ENCODE data around the gene CAMKK2.
"Not testable (repeated sequence)": the region's sequence is repeated elsewhere in the genome, so short reads cannot be mapped to it uniquely, and the experiment has no call there.

The CAMKK2 gene

GRCh38 chr12:121202407-121203355 is 93.8 kb downstream of the CAMKK2 start:
- H3K27ac ChIP-seq = no peak overlapping the region
- no peak overlapping the region for H3K4me3 ChIP-seq (ENCODE audit: low read depth, low read length)
- no peak for TF ChIP-seq CTCF (IDR thresholded peaks at IDR 0.05; ENCODE audit: low read depth, low read length, missing control alignments)
- H3K27me3 ChIP-seq (replicated peaks) = no peaks in the 10 kb centered on the region
- in situ Hi-C loops (cut with HindIII; ENCODE audit: low pct_ligation_motif_present, low sequenced_read_pairs) = no loop called here
- no peaks in the 10 kb centered on the region for H3K36me3 ChIP-seq (replicated peaks)
- no peak for DNase-seq

GRCh38 chr12:121201140-121201539 is 95.4 kb downstream of the CAMKK2 start:
- in situ Hi-C loops (cut with HindIII; ENCODE audit: low pct_ligation_motif_present, low sequenced_read_pairs); H3K4me3 ChIP-seq (ENCODE audit: low read depth, low read length); DNase-seq; H3K36me3 ChIP-seq (replicated peaks); H3K27ac ChIP-seq; H3K27me3 ChIP-seq (replicated peaks): not testable (repeated sequence)

GRCh38 chr12:121198949-121199348 is 97.6 kb downstream of the CAMKK2 start:
- no peak for TF ChIP-seq CTCF (IDR thresholded peaks at IDR 0.05; ENCODE audit: low read depth, low read length, missing control alignments)
- H3K27ac ChIP-seq = no peak overlapping the region
- H3K36me3 ChIP-seq (replicated peaks) = no peaks in the 10 kb centered on the region
- in situ Hi-C loops (cut with HindIII; ENCODE audit: low pct_ligation_motif_present, low sequenced_read_pairs) = no loop called here
- H3K4me3 ChIP-seq (ENCODE audit: low read depth, low read length) = no peak overlapping the region
- no peaks in the 10 kb centered on the region for H3K27me3 ChIP-seq (replicated peaks)
- DNase-seq = no peak

- H3K4me3 ChIP-seq (ENCODE audit: low read depth, low read length) = no peak overlapping the region
- H3K27ac ChIP-seq = no peak overlapping the region
- H3K36me3 ChIP-seq (replicated peaks) = no peaks in the 10 kb centered on the region
- in situ Hi-C loops (cut with HindIII; ENCODE audit: low pct_ligation_motif_present, low sequenced_read_pairs) = no loop called here
- TF ChIP-seq CTCF (IDR thresholded peaks at IDR 0.05; ENCODE audit: low read depth, low read length, missing control alignments) = no peak
- DNase-seq = no peak
- H3K27me3 ChIP-seq (replicated peaks) = no peaks in the 10 kb centered on the region
Observed at GRCh38 chr12:121196902-121197301, 99.6 kb downstream of the CAMKK2 start.

GRCh38 chr12:121191151-121191550 is 105.4 kb downstream of the CAMKK2 start:
- no peak for TF ChIP-seq CTCF (IDR thresholded peaks at IDR 0.05; ENCODE audit: low read depth, low read length, missing control alignments)
- H3K27me3 ChIP-seq (replicated peaks) = no peaks in the 10 kb centered on the region
- H3K36me3 ChIP-seq (replicated peaks) = no peaks in the 10 kb centered on the region
- DNase-seq = no peak
- peak overlapping the region; percentile 74 for H3K27ac ChIP-seq
- in situ Hi-C loops (cut with HindIII; ENCODE audit: low pct_ligation_motif_present, low sequenced_read_pairs) = no loop called here
- no peak overlapping the region for H3K4me3 ChIP-seq (ENCODE audit: low read depth, low read length)

GRCh38 chr12:121190523-121191031 is 105.9 kb downstream of the CAMKK2 start:
- no peaks in the 10 kb centered on the region for H3K27me3 ChIP-seq (replicated peaks)
- no peaks in the 10 kb centered on the region for H3K36me3 ChIP-seq (replicated peaks)
- DNase-seq = peak; percentile 97
- no peak for TF ChIP-seq CTCF (IDR thresholded peaks at IDR 0.05; ENCODE audit: low read depth, low read length, missing control alignments)
- in situ Hi-C loops (cut with HindIII; ENCODE audit: low pct_ligation_motif_present, low sequenced_read_pairs) = no loop called here
- H3K27ac ChIP-seq = peak overlapping the region; percentile 74
- no peak overlapping the region for H3K4me3 ChIP-seq (ENCODE audit: low read depth, low read length)

Measured in brain microvascular endothelial cell (primary cell).